HG02759 (cell line): ENCODE measurements around the gene SLC22A17.

Source experiments
- ATAC-seq: cut with Tn5 transposase; IDR thresholded peaks from one replicate; pipeline ENCODE4 v1.9.1; 2021; ENCODE audit warnings: mild to moderate bottlenecking, moderate library complexity; ENCODE audit not compliant: unreplicated experiment

The SLC22A17 gene

GRCh38 chr14:23382276-23382675, 29.6 kb upstream of the SLC22A17 start:
- no peak for ATAC-seq

- ATAC-seq, result no peak
Observed at GRCh38 chr14:23381871-23382270, 29.2 kb upstream of the SLC22A17 start.

GRCh38 chr14:23380976-23381375, 28.3 kb upstream of the SLC22A17 start:
- ATAC-seq, result no peak

GRCh38 chr14:23380197-23380914, 27.7 kb upstream of the SLC22A17 start:
- ATAC-seq, result no peak

- ATAC-seq, result peak; percentile 54
Observed at GRCh38 chr14:23379366-23380196, 26.9 kb upstream of the SLC22A17 start.

- no peak for ATAC-seq
Observed at GRCh38 chr14:23378612-23379220, 26.0 kb upstream of the SLC22A17 start.

GRCh38 chr14:23377573-23378563, 25.2 kb upstream of the SLC22A17 start:
- no peak for ATAC-seq

GRCh38 chr14:23377198-23377550, 24.5 kb upstream of the SLC22A17 start:
- no peak for ATAC-seq

GRCh38 chr14:23376482-23377197, 24.0 kb upstream of the SLC22A17 start, which contains the start of gene CMTM5:
Gene CMTM5 (plus strand): TSS chr14:23377046. CDS start chr14:23377252, 206 bp downstream.
- ATAC-seq, result no peak

GRCh38 chr14:23375527-23376251, 23.0 kb upstream of the SLC22A17 start:
- no peak for ATAC-seq

- ATAC-seq, result no peak
Observed at GRCh38 chr14:23373041-23373440, 20.4 kb upstream of the SLC22A17 start.

- ATAC-seq, result no peak
Observed at GRCh38 chr14:23372509-23372908, 19.8 kb upstream of the SLC22A17 start, which contains the start of gene IL25. Gene IL25 (plus strand): TSS chr14:23372809.

- no peak for ATAC-seq
Observed at GRCh38 chr14:23371865-23372264, 19.2 kb upstream of the SLC22A17 start.

GRCh38 chr14:23370221-23370620, 17.5 kb upstream of the SLC22A17 start:
- no peak for ATAC-seq

GRCh38 chr14:23366426-23366921, 13.8 kb upstream of the SLC22A17 start:
- no peak for ATAC-seq

- ATAC-seq, result no peak
Observed at GRCh38 chr14:23365732-23366425, 13.2 kb upstream of the SLC22A17 start.

GRCh38 chr14:23365036-23365731, 12.5 kb upstream of the SLC22A17 start, which contains the start of gene EFS:
Gene EFS (minus strand): TSS chr14:23365172. CDS start chr14:23365025, 147 bp downstream.
- no peak for ATAC-seq
